Mesenchymal stem cell (in vitro differentiated cells and primary cell): Measurements from ENCODE around the gene MRPL28.
A peak's percentile ranks its signal among the peaks of the same experiment; 100 is the strongest.
"Not testable (repeated sequence)": the region's sequence is repeated elsewhere in the genome, so short reads cannot be mapped to it uniquely, and the experiment has no call there.

Experiments used
- DNase-seq: peaks from one replicate; pipeline ENCODE4 v3.0.0-alpha.2; 2013
- H2AFZ ChIP-seq: one replicate; pipeline ENCODE4 v1.6.1; 2013; ENCODE audit warnings: low read depth, mild to moderate bottlenecking, control low read depth, inconsistent platforms, low read length, moderate library complexity
- H2AK5ac ChIP-seq: 2 replicates; pipeline ENCODE4 v1.6.1; 2013; ENCODE audit warnings: low read length, moderate library complexity, mild to moderate bottlenecking, inconsistent platforms; ENCODE audit not compliant: severe bottlenecking
- H2BK120ac ChIP-seq: one replicate; pipeline ENCODE4 v1.6.1; 2013; ENCODE audit warnings: low read depth, mild to moderate bottlenecking, inconsistent platforms, low read length, moderate library complexity
- H2BK12ac ChIP-seq, 2 experiments: one replicate each; pipeline ENCODE4 v1.6.1; 2013; ENCODE audit warnings: inconsistent platforms in 2 of 2, low read length in 2 of 2, mild to moderate bottlenecking in 2 of 2, moderate library complexity in 2 of 2, control low read depth in 1 of 2
- H2BK15ac ChIP-seq: one replicate; pipeline ENCODE4 v1.6.1; 2013; ENCODE audit warnings: mild to moderate bottlenecking, low read depth, inconsistent platforms; ENCODE audit not compliant: poor library complexity, severe bottlenecking
- H2BK5ac ChIP-seq: 2 replicates; pipeline ENCODE4 v1.6.1; 2013; ENCODE audit warnings: low read depth, mild to moderate bottlenecking, low read length, control low read depth, inconsistent platforms; ENCODE audit not compliant: poor library complexity, severe bottlenecking
- H3K14ac ChIP-seq, 2 experiments: one replicate each; pipeline ENCODE4 v1.6.1; 2013; ENCODE audit warnings: inconsistent platforms in 2 of 2, low read length in 2 of 2, control low read depth in 1 of 2, mild to moderate bottlenecking in 1 of 2, moderate library complexity in 1 of 2
- H3K18ac ChIP-seq, 2 experiments: one replicate each; pipeline ENCODE4 v1.6.1; 2013; ENCODE audit warnings: inconsistent platforms in 2 of 2, low read length in 2 of 2, control low read depth in 1 of 2, low read depth in 1 of 2, mild to moderate bottlenecking in 1 of 2
- H3K23ac ChIP-seq, 2 experiments: one replicate each; pipeline ENCODE4 v1.6.1; 2013; ENCODE audit warnings: inconsistent platforms in 2 of 2, low read length in 2 of 2, mild to moderate bottlenecking in 2 of 2, moderate library complexity in 2 of 2, control low read depth in 1 of 2
- H3K27ac ChIP-seq: 2 replicates; pipeline ENCODE4 v1.5.1; 2013; ENCODE audit warnings: mild to moderate bottlenecking, moderate library complexity, low read length, control low read depth, inconsistent platforms; ENCODE audit not compliant: poor library complexity, severe bottlenecking
- H3K27me3 ChIP-seq, 2 experiments: 2 replicates each; pipeline versions ENCODE4 v1.6.1 to v1.7.0; 2013; ENCODE audit warnings: low read length in 2 of 2, mild to moderate bottlenecking in 2 of 2, moderate library complexity in 2 of 2, control low read depth in 1 of 2, inconsistent platforms in 1 of 2; ENCODE audit not compliant: control insufficient read depth in 1 of 2, insufficient read depth in 1 of 2
- H3K36me3 ChIP-seq, 2 experiments: 2 replicates each; pipeline versions ENCODE4 v1.6.1 to v1.7.0; 2013; ENCODE audit warnings: low read length in 2 of 2, control low read depth in 1 of 2, inconsistent platforms in 1 of 2, low read depth in 1 of 2, mild to moderate bottlenecking in 1 of 2; ENCODE audit not compliant: insufficient read depth in 2 of 2, control insufficient read depth in 1 of 2
- H3K4ac ChIP-seq, 2 experiments: one replicate each; pipeline ENCODE4 v1.6.1; 2013; ENCODE audit warnings: inconsistent platforms in 2 of 2, low read length in 2 of 2, mild to moderate bottlenecking in 2 of 2, moderate library complexity in 2 of 2, control low read depth in 1 of 2, low read depth in 1 of 2
- H3K4me1 ChIP-seq: 2 replicates; pipeline ENCODE4 v1.6.1; 2013; ENCODE audit warnings: low read depth, low read length, control low read depth; ENCODE audit not compliant: control insufficient read depth, insufficient read depth
- H3K4me2 ChIP-seq: 2 replicates; pipeline ENCODE4 v1.6.1; 2013; ENCODE audit warnings: low read length, mild to moderate bottlenecking, inconsistent platforms; ENCODE audit not compliant: poor library complexity, severe bottlenecking
- H3K4me3 ChIP-seq, 2 experiments: 2 replicates each; pipeline versions ENCODE4 v1.5.1 to v1.7.0; 2013; ENCODE audit warnings: low read length in 2 of 2, mild to moderate bottlenecking in 2 of 2, control low read depth in 1 of 2, low read depth in 1 of 2; ENCODE audit not compliant: insufficient read depth in 1 of 2
- H3K79me1 ChIP-seq: replicated peaks from 2 replicates; pipeline ENCODE4 v1.6.1; 2013; ENCODE audit warnings: mild to moderate bottlenecking, control low read depth, low read length, inconsistent platforms; ENCODE audit not compliant: poor library complexity, severe bottlenecking
- H3K9ac ChIP-seq: 2 replicates; pipeline ENCODE4 v1.7.0; 2013; ENCODE audit warnings: mild to moderate bottlenecking, low read length, moderate library complexity
- H3K9me3 ChIP-seq: 2 replicates; pipeline ENCODE4 v1.7.0; 2013; ENCODE audit warnings: mild to moderate bottlenecking, low read length; ENCODE audit not compliant: control insufficient read depth
- H4K8ac ChIP-seq: one replicate; pipeline ENCODE4 v1.6.1; 2013; ENCODE audit warnings: inconsistent platforms, mild to moderate bottlenecking, low read length, moderate library complexity
- H4K91ac ChIP-seq: one replicate; pipeline ENCODE4 v1.6.1; 2013; ENCODE audit warnings: mild to moderate bottlenecking, low read length, inconsistent platforms
- WGBS: methylation state at CpG from one replicate; pipeline ENCODE4 v1.1.7; 2013; ENCODE audit warnings: mixed read lengths; 5-methylcytosine and 5-hydroxymethylcytosine counted together

Gene MRPL28

DNA sequence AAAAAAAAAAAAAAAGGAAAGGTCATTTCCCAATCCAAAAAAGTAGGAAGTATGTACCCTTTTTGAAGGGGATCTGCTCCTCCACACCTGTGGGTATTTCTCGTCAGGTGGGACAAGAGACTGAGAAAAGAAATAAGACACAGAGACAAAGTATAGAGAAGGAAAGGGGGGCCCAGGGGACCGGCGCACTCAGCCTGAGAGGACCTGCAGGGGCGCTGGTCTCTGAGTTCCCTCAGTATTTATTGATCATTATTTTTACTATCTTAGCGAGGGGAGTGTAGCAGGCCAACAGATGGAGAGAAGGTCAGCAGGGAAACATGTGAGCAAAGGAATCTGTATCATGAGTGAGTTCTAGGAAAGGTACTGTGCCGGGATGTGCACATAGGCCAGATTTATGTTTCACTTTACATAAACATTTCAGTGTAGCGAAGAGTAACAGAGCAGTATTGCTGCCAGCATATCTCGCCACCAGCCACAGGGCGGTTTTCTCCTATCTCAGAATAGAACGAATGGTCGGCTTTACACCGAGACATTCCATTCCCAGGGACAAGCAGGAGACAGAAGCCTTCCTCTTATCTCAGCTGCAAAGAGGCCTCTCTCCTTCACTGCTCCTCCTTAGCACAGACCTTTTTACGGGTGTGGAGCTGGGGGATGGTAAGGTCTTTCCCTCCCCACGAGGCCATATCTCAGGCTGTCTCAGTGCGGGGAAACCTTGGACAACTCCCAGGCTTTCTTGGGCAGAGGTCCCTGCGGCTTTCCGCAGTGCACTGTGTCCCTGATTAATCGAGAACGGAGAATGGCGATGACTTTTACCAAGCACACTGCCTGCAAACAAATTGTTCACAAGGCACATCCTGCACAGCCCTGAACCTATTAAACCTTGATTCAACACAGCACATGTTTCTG, 17.7 kb upstream of the MRPL28 start:
- H3K36me3 ChIP-seq, H4K8ac ChIP-seq, H3K4me2 ChIP-seq, H2AK5ac ChIP-seq, H2BK15ac ChIP-seq, H3K27ac ChIP-seq, H2AFZ ChIP-seq, H4K91ac ChIP-seq, H2BK12ac ChIP-seq, H2BK5ac ChIP-seq, H2BK120ac ChIP-seq, H3K27me3 ChIP-seq, H3K9me3 ChIP-seq, H3K14ac ChIP-seq, H3K79me1 ChIP-seq: not testable (repeated sequence)
- Histone ChIP-seq H3K18ac (peak overlapping the region in 1 of 2 experiments; percentile 42), H3K4me1 (peaks cover 12% of the 10 kb centered on the region), H3K9ac (peak overlapping the region; percentile 49), H3K4ac (peak overlapping the region in 1 of 2 experiments; percentile 35), H3K23ac (peak overlapping the region in 1 of 2 experiments; percentile 37), H3K4me3 (peak overlapping the region in 1 of 2 experiments; percentile 58)
- WGBS, result 14% methylated on average over 14 of the region's 20 CpGs
- DNase-seq, result peak; percentile 82

DNA sequence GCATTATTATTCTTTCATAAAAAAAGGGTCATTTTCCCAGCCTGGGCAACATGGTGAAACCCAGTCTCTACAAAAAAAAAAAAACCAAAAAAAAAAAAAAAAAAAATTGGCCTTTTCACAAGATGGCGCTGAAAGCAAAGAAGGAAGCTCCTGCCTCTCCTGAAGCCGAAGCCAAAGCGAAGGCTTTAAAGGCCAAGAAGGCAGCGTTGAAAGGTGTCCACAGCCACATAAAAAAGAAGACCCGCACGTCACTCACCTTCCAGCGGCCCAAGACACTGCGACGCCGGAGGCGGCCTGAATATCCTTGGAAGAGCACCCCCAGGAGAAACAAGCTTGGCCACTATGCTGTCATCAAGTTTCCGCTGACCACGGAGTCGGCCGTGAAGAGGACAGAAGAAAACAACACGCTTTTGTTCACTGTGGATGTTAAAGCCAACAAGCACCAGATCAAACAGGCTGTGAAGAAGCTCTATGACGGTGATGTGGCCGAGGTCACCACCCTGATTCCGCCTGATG, 16.4 kb upstream of the MRPL28 start:
- peak; percentile 31 for DNase-seq
- 82% methylated on average over 19 of the region's 19 CpGs for WGBS

DNA sequence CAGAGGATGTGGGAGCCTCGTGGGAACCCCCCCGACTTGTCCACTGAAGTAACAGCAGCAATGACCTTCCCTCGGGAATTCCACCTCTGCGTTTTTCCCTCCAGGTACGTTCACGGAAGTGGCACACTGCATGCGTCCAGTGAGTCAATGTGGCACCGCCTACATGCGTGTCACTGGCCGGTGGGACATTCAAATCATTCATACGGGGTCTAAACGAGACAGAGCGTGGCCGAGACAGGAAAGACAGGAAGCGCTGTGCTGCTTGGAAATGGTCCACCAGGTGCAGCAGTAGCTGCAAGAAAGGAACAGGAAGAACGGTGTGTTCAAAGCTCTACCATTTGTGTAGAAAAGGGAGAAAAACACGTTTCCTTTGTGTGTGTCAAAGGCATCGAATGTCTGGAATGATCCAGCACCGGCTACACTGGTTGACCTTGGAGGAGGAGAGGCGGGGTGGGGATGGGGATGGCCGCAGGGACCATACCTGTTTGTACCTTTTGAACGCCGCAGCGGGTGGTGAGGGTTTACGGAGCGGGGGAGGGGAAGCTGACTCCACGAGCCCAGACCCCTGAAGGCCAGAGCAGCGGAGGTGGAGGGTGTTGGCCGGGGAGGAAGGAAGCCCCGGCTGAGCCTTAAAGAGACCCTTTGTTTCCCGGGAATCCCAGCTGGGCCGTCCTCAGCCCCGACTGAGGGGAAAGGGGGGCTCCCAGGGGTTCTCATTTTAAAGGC, 13.2 kb upstream of the MRPL28 start:
- H3K4me2 ChIP-seq, result peak overlapping the region; percentile 57
- WGBS, result 15% methylated on average over 32 of the region's 33 CpGs

More for the DNA sequence above, 16.4 kb upstream of the MRPL28 start:
- no peaks in the 10 kb centered on the region for H3K79me1 ChIP-seq
- H3K9me3 ChIP-seq, result no peaks in the 10 kb centered on the region
- no peaks in the 10 kb centered on the region for H3K36me3 ChIP-seq
- no peak overlapping the region for H3K9ac ChIP-seq
- no peak overlapping the region for H4K8ac ChIP-seq
- no peak overlapping the region for H3K4ac ChIP-seq
- H3K4me1 ChIP-seq, result peaks cover 20% of the 10 kb centered on the region
- H3K27me3 ChIP-seq, result no peaks in the 10 kb centered on the region
- H2BK15ac ChIP-seq, result no peak overlapping the region
- no peak overlapping the region for H3K18ac ChIP-seq
- H3K14ac ChIP-seq, result no peak overlapping the region
- no peak overlapping the region for H4K91ac ChIP-seq
- peak overlapping the region in 1 of 2 experiments; percentile 29 for H2BK12ac ChIP-seq
- no peak overlapping the region for H3K4me2 ChIP-seq
- H2AK5ac ChIP-seq, result no peak overlapping the region
- H2BK120ac ChIP-seq, result no peak overlapping the region
- no peak overlapping the region for H3K27ac ChIP-seq
- H3K23ac ChIP-seq, result no peak overlapping the region
- no peak overlapping the region for H2AFZ ChIP-seq
- no peak overlapping the region for H2BK5ac ChIP-seq
- H3K4me3 ChIP-seq, result no peak overlapping the region

More for the DNA sequence above, 13.2 kb upstream of the MRPL28 start:
- H3K9me3 ChIP-seq, result no peaks in the 10 kb centered on the region
- H3K14ac ChIP-seq, result peak overlapping the region in 1 of 2 experiments; percentile 9
- peak; percentile 48 for DNase-seq
- H3K27ac ChIP-seq, result no peak overlapping the region
- H2AK5ac ChIP-seq, result no peak overlapping the region
- H2AFZ ChIP-seq, result no peak overlapping the region
- H3K9ac ChIP-seq, result no peak overlapping the region
- H4K91ac ChIP-seq, result no peak overlapping the region
- no peaks in the 10 kb centered on the region for H3K27me3 ChIP-seq
- peak overlapping the region; percentile 60 for H2BK15ac ChIP-seq
- peak overlapping the region in 1 of 2 experiments; percentile 12 for H2BK12ac ChIP-seq
- peak overlapping the region in 1 of 2 experiments; percentile 70 for H3K18ac ChIP-seq
- H4K8ac ChIP-seq, result peak overlapping the region; percentile 66
- peaks cover 39% of the 10 kb centered on the region for H3K4me1 ChIP-seq
- peak overlapping the region; percentile 64 for H2BK120ac ChIP-seq
- peaks cover 18% of the 10 kb centered on the region for H3K79me1 ChIP-seq
- H3K36me3 ChIP-seq, result peaks cover 0 to 8% of the 10 kb centered on the region in 2 experiments
- peak overlapping the region in 1 of 2 experiments; percentile 90 for H3K4me3 ChIP-seq
- peak overlapping the region in 1 of 2 experiments; percentile 83 for H3K23ac ChIP-seq
- no peak overlapping the region for H3K4ac ChIP-seq
- H2BK5ac ChIP-seq, result no peak overlapping the region
